ENCODE results near the gene SUSD4.
"Not testable (repeated sequence)": the region's sequence is repeated elsewhere in the genome, so short reads cannot be mapped to it uniquely, and the experiment has no call there.

SUSD4 gene

DNA sequence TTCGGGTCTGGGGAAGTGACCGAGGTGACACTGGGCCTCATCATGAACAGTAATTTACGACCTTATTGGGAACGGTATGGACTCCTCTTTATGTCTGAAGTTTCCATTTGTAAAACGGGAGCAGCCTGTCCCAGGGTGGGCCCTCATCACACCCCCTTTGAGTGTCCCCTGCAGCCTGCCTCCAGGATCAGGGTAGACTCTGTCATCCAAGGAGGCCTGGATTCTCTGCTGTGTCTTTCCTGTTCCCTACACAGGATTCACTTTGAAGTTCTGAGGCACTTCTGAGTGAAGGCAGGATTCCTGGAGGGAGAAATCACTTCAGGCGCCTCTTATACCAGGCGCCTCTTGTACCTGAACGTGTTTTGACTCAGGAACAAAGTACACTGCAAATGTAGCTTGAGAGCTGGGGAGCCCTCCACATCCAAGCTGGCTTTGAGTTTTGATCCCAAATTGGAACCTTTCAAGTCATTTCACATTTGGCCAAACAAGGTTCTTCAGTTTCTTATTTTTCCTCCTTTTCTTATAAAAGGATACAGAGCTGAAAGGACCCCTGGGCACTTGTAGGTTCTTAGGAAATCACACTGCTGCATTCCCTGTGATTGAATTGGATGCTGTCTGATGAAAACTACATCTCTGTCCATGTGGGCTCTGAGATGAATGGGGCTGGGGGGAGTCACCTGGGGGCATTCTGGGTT lies 106.0 kb downstream of the SUSD4 start:
- H3K36me3 ChIP-seq (ENCODE audit: insufficient read depth, low read length), result no peaks in the 10 kb centered on the region
- TF ChIP-seq EZH2 (IDR thresholded peaks at IDR 0.05; ENCODE audit: borderline replicate concordance, low read length), result no peak
- TF ChIP-seq, protein P1, sequence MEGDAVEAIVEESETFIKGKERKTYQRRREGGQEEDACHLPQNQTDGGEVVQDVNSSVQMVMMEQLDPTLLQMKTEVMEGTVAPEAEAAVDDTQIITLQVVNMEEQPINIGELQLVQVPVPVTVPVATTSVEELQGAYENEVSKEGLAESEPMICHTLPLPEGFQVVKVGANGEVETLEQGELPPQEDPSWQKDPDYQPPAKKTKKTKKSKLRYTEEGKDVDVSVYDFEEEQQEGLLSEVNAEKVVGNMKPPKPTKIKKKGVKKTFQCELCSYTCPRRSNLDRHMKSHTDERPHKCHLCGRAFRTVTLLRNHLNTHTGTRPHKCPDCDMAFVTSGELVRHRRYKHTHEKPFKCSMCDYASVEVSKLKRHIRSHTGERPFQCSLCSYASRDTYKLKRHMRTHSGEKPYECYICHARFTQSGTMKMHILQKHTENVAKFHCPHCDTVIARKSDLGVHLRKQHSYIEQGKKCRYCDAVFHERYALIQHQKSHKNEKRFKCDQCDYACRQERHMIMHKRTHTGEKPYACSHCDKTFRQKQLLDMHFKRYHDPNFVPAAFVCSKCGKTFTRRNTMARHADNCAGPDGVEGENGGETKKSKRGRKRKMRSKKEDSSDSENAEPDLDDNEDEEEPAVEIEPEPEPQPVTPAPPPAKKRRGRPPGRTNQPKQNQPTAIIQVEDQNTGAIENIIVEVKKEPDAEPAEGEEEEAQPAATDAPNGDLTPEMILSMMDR (IDR thresholded peaks at IDR 0.05; ENCODE audit: low read length), result no peak
- no peak overlapping the region for H3K4me3 ChIP-seq (ENCODE audit: low read depth, low read length, poor library complexity, severe bottlenecking)
- no peaks in the 10 kb centered on the region for H3K79me2 ChIP-seq (ENCODE audit: insufficient read depth, low read length)
- H3K9ac ChIP-seq (ENCODE audit: low read length), result no peak overlapping the region
- no peak overlapping the region for H2AFZ ChIP-seq (ENCODE audit: low read length)
- H3K9me3 ChIP-seq (ENCODE audit: low read length), result no peaks in the 10 kb centered on the region
- H3F3A ChIP-seq (ENCODE audit: insufficient read depth, low read length), result no peaks in the 10 kb centered on the region
- no peak overlapping the region for H3K4me2 ChIP-seq (ENCODE audit: low read length)
- no peaks in the 10 kb centered on the region for H3K9me2 ChIP-seq (ENCODE audit: low read depth, low read length)
- H3K27ac ChIP-seq (ENCODE audit: low read depth, low read length, poor library complexity, severe bottlenecking), result no peak overlapping the region
- H3K27me3 ChIP-seq (ENCODE audit: insufficient read depth, low read length), result no peaks in the 10 kb centered on the region
- no peaks in the 10 kb centered on the region for H4K20me1 ChIP-seq (ENCODE audit: insufficient read depth, low read length)
- no peaks in the 10 kb centered on the region for H3K4me1 ChIP-seq (ENCODE audit: insufficient read depth, low read length, severe bottlenecking)

DNA sequence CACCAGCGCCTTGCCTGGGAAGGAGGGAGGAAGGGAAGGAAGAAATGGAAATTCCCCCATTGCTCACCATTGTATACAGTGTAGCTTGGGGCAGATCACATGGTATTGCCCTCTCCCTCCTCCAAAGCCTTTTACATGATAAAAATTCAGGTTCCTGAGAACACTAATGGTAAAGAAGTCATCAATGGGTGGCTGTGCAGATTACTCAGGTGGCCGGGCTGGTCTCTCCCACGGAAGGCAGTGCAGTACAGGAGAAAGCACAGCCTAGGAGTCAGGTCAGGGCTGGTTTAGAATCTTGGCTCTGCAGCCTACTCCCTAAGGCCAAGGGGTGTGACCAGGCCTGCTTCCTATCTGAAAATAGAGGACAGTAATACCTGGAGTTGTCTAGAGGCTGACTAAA lies 107.9 kb downstream of the SUSD4 start:
- no peak overlapping the region for H3K4me2 ChIP-seq (ENCODE audit: low read length)
- no peaks in the 10 kb centered on the region for H3K79me2 ChIP-seq (ENCODE audit: insufficient read depth, low read length)
- no peaks in the 10 kb centered on the region for H3K4me1 ChIP-seq (ENCODE audit: insufficient read depth, low read length, severe bottlenecking)
- H3K36me3 ChIP-seq (ENCODE audit: insufficient read depth, low read length), result no peaks in the 10 kb centered on the region
- no peak overlapping the region for H2AFZ ChIP-seq (ENCODE audit: low read length)
- no peaks in the 10 kb centered on the region for H4K20me1 ChIP-seq (ENCODE audit: insufficient read depth, low read length)
- no peaks in the 10 kb centered on the region for H3K27me3 ChIP-seq (ENCODE audit: insufficient read depth, low read length)
- no peak for TF ChIP-seq EZH2 (IDR thresholded peaks at IDR 0.05; ENCODE audit: borderline replicate concordance, low read length)
- TF ChIP-seq, protein P1 (IDR thresholded peaks at IDR 0.05; ENCODE audit: low read length), result no peak
- no peaks in the 10 kb centered on the region for H3K9me3 ChIP-seq (ENCODE audit: low read length)
- H3F3A ChIP-seq (ENCODE audit: insufficient read depth, low read length), result no peaks in the 10 kb centered on the region
- H3K9ac ChIP-seq (ENCODE audit: low read length), result no peak overlapping the region
- H3K27ac ChIP-seq (ENCODE audit: low read depth, low read length, poor library complexity, severe bottlenecking), result no peak overlapping the region
- H3K9me2 ChIP-seq (ENCODE audit: low read depth, low read length), result no peaks in the 10 kb centered on the region
- no peak overlapping the region for H3K4me3 ChIP-seq (ENCODE audit: low read depth, low read length, poor library complexity, severe bottlenecking)

DNA sequence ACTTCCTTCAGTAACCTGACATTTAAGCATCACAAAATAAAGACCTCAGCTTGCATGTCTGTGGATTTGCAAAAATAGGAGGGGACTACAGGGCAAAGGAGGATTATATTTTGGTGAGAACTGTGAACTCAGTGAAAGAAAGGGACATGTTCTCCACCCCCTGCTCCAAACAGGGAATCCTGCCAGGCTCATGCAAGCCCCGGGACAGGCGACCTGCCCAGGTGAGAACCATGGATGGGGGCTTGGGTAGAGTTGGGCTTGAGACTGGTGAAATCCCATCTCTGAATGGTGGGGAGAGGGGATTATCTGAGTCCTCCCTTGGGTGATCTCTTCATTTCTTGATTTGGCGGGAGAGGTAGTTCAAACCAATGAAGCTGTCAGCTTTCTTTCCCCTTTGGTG lies 110.1 kb downstream of the SUSD4 start:
- no peak overlapping the region for H2AFZ ChIP-seq (ENCODE audit: low read length)
- no peaks in the 10 kb centered on the region for H4K20me1 ChIP-seq (ENCODE audit: insufficient read depth, low read length)
- no peak overlapping the region for H3K27ac ChIP-seq (ENCODE audit: low read depth, low read length, poor library complexity, severe bottlenecking)
- H3K9me3 ChIP-seq (ENCODE audit: low read length), result no peaks in the 10 kb centered on the region
- no peak overlapping the region for H3K4me3 ChIP-seq (ENCODE audit: low read depth, low read length, poor library complexity, severe bottlenecking)
- TF ChIP-seq, protein P1 (IDR thresholded peaks at IDR 0.05; ENCODE audit: low read length), result no peak
- no peak for TF ChIP-seq EZH2 (IDR thresholded peaks at IDR 0.05; ENCODE audit: borderline replicate concordance, low read length)
- H3F3A ChIP-seq (ENCODE audit: insufficient read depth, low read length), result no peaks in the 10 kb centered on the region
- H3K4me2 ChIP-seq (ENCODE audit: low read length), result no peak overlapping the region
- H3K36me3 ChIP-seq (ENCODE audit: insufficient read depth, low read length), result no peaks in the 10 kb centered on the region
- H3K79me2 ChIP-seq (ENCODE audit: insufficient read depth, low read length), result no peaks in the 10 kb centered on the region
- H3K27me3 ChIP-seq (ENCODE audit: insufficient read depth, low read length), result no peaks in the 10 kb centered on the region
- no peaks in the 10 kb centered on the region for H3K4me1 ChIP-seq (ENCODE audit: insufficient read depth, low read length, severe bottlenecking)
- H3K9ac ChIP-seq (ENCODE audit: low read length), result no peak overlapping the region
- H3K9me2 ChIP-seq (ENCODE audit: low read depth, low read length), result no peaks in the 10 kb centered on the region

DNA sequence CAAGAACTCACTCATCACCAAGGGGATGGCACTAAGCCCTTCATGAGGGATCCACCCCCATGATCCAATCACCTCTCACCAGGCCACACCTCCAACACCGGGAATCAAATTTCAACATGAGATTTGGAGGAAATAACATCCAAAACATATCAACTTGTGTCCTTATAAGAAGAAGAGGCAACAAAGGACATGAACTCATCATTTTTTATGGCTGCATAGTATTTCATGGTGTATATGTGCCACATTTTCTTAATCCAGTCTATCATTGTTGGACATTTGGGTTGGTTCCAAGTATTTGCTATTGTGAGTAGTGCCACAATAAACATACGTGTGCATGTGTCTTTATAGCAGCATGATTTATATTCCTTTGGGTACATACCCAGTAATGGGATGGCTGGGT lies 112.6 kb downstream of the SUSD4 start:
- not testable (repeated sequence) for H3K27me3 ChIP-seq (ENCODE audit: insufficient read depth, low read length); H3K9me3 ChIP-seq (ENCODE audit: low read length); H3K4me1 ChIP-seq (ENCODE audit: insufficient read depth, low read length, severe bottlenecking); H3K36me3 ChIP-seq (ENCODE audit: insufficient read depth, low read length); H3K9me2 ChIP-seq (ENCODE audit: low read depth, low read length); H3K4me2 ChIP-seq (ENCODE audit: low read length); H4K20me1 ChIP-seq (ENCODE audit: insufficient read depth, low read length); H3K27ac ChIP-seq (ENCODE audit: low read depth, low read length, poor library complexity, severe bottlenecking); H2AFZ ChIP-seq (ENCODE audit: low read length); H3K79me2 ChIP-seq (ENCODE audit: insufficient read depth, low read length); H3K9ac ChIP-seq (ENCODE audit: low read length); H3F3A ChIP-seq (ENCODE audit: insufficient read depth, low read length); H3K4me3 ChIP-seq (ENCODE audit: low read depth, low read length, poor library complexity, severe bottlenecking)

All from OCI-LY1 (cell line).